Inflammatory macrophage treated with lipopolysaccharide for 4 hours (primary cell): Measurements from ENCODE around the gene GKAP1.
"Not testable (repeated sequence)": the region's sequence is repeated elsewhere in the genome, so short reads cannot be mapped to it uniquely, and the experiment has no call there.

ENCODE experiments used
- DNase-seq: peaks from one replicate; pipeline ENCODE4 v3.0.0-alpha.2; 2020

Gene GKAP1

GRCh38 chr9:83728591-83729368 is 88.8 kb downstream of the GKAP1 start:
- DNase-seq: not testable (repeated sequence)

DNA sequence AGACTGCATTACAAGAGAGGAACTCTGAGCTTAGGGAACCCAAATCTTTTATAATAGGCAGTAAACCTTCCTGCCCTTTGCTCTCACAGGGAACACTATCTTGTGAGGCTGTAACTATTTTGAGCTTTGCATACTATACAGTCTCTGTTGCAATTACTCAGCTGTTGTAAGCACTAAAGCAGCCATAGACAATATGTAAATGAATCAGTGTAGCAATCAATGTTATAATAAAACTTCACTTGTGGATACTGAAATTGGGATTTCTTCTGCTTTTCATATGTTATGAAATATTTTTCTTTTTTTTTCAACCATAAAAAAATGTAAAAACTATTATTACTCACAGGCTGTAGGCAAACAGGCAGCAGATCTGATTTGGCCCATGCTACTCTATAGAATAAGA is 93.1 kb downstream of the GKAP1 start:
- DNase-seq: peak; percentile 56

GRCh38 chr9:83722726-83723495 is 94.7 kb downstream of the GKAP1 start:
- no peak for DNase-seq

GRCh38 chr9:83721509-83721908 is 96.1 kb downstream of the GKAP1 start:
- DNase-seq: no peak

GRCh38 chr9:83715794-83716193 is 101.8 kb downstream of the GKAP1 start:
- DNase-seq: no peak

DNA sequence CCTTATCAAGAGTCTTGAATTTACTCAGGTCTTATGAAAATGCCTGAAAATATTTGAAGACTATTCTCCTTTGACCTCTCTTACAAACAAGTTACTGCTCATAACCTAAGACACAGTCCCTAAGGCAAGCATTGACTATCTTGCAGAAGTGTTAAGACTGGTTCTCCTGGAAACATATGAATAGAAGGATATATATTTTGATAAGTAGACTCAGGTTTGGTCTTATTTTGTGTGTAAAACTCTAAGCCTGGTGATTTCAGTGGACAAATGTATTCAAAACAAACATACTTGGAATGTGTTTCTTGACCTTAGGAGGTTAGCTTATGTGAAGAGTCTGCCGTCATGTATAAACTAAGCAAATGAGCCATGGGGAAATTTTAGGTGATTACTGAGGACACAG is 102.3 kb downstream of the GKAP1 start:
- DNase-seq: no peak

DNA sequence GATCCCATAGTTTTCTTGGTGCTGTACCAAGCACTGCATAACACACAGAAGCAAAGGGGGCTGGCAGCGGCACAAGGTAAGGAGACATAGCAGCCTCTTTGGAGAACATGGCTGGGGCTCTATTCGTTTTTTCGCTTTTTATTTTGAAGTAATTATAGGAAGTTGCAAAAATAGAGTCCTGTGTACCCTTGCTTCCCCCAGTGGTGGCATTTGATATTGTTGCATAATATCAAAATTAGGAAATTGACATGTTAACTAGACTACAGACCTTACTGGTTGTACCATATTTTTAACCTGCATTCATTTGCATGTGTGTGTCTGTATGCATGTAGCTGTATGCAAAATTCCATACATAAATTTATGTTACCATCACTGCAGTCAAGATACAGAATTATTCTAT is 103.2 kb downstream of the GKAP1 start:
- DNase-seq: peak; percentile 60

DNA sequence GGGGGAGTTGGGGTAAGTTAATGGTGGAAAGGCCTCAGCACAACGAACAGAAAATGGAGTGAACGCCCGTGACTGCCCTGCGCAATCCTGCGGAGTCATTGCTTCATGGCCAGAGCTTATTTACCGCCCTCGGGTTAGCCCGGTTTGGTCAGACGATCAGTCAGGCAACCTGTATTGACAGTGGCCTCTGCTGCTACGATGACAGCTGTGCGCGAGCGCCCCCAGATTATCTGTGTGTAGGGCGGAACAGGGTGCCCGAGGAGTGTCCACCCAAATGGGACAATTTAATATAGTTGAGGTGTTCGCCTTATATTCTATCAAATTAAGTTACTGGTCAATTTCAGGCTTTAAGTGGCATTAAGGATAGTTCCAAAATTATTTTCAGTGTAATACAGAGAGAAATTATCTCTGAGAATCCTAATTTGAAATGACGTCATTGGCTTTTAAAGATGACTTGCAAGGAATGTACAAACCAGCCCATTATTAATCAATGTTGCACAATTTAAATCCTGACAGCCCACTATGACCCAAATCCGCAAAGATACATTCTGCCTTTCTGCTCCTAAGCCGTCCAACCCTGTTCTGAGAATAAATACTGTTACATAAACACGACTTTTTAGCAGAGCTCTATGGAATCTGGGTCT is 108.9 kb downstream of the GKAP1 start:
- DNase-seq: peak; percentile 95

DNA sequence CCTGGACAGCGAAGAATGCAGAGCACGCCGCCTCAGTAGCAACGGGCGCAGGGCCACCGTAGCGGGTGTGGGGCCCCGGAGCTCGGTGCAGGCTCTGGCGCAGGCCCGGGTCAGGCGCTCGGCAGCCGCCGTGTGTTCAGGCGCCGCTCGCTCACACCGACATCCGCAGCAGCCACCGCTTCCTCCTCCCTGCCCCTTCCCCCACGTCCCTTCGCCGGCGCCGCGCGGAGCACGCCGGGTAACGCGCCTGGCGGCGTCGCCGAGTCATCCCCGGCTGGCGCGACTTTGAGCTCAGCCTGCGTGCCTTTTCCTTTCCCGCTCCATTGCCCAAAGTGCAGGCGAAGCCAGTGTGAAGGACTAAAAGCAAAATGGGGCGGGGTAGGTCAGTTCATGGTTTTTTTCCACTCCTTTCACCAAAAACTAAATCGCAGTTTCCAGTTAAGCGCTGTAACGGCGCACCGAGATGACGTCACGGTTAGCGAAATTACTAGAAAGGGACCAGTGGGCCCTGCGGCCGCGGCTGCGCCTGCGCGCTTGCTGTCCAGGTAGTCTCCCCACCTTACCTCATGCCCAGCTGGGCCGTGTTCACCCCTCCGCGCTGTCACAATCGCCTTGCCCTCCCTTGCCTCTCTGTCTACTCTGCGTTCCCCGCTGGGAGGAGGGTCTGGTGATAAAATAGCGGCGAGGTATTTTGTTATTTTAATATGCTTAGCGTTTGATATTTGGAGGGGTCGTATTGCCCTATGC is 109.6 kb downstream of the GKAP1 start, which contains the start of gene UBQLN1:
TSS of gene UBQLN1 (minus strand) at position 191 of the 747 bp plus-strand sequence. CDS start 279 bp downstream, outside the sequence.
- DNase-seq: peak; percentile 92

GRCh38 chr9:83707518-83707767 is 110.1 kb downstream of the GKAP1 start:
- peak; percentile 74 for DNase-seq

DNA sequence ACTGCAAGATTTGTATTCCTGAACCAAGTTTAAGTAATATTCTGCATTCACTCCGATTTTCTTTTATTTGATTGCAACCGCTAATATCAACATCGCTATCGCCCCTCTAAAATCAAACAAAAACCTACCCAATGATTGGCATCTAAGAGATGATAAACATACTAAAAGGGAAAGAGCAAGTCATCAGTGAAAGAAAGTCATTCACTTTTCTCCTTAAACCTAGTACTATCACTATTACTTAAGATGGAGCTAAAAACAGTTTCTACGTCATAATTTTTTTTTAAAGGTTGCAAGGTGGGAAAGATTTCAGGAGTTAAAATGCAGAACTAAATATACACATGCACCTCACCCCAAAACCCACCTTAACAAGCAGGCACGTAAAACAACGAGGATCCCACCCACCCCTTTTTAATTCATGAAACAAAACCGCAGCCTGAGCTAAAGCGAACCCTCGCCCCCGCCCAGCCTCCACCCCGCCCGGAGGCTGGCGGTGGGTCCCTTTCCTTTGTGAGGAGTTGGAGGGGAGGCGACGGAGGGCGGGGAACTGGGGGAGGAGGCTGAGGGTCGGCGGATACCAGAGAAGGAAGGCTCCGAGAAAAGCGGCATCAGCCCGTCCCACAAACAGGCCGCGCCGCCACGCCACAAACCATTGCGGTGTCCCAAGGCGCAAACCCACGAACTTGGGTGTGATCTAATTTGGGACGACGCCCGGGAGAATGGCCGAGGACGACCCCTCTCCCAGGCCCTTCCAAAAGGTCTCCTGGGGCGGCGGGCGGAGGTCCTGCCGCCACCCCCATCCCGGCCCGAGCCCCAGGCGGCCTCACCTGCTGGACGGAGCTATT is 110.7 kb downstream of the GKAP1 start:
- peak; percentile 41 for DNase-seq

DNA sequence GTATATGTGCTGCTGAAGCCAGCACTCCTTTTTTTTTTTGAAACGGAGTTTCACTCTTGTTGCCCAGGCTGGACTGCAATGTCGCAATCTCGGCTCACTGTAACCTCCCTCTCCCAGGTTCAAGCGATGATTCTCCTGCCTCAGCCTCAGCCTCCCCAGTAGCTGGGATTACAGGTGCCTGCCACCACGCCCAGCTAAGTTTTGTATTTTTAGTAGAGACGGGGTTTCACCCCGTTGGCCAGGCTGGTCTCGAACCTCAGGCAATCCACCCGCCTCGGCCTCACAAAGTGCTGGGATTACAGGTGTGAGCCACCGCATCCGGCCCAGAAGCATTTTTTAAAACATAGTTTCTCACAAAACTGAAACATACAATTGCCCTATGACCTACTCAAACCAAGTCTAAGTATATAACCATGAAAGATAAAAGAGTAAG is 112.3 kb downstream of the GKAP1 start:
- DNase-seq: peak; percentile 12

DNA sequence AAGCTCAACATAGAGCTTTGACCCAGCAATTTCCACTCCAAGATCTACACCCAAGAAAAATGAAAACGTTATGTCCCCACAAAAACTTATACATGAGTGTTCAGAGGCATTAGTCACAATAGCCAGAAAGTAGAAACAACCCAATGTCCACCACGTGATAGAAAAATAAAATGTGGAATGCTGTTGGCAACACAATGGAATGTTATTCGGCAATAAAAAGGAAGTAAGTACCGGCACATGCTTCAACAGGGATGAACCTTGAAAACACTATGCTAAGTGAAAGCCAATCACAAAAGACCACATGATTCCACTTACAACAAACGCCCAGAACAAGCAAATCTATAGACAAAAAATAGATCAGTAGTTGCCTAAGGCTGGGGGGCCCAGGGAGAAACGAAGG is 115.8 kb downstream of the GKAP1 start:
- no peak for DNase-seq

DNA sequence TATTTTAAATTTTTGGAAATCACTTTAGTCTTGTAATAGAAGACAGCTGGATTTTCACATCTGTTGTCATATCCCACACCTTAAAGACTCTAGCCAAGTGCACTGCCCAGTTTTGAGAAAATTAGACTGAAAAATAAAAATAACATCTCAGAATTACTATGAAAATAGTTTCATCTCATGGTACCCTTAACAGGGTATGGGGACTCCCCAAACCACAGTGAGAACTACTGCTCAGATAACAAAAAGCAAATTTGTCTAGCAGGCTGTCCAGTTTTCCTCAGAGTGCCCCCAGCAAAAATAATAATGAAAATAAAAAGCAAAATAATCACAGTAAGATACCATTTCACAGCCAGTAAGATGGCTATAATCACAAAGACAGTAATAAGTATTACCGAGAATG is 116.3 kb downstream of the GKAP1 start:
- DNase-seq: no peak

DNA sequence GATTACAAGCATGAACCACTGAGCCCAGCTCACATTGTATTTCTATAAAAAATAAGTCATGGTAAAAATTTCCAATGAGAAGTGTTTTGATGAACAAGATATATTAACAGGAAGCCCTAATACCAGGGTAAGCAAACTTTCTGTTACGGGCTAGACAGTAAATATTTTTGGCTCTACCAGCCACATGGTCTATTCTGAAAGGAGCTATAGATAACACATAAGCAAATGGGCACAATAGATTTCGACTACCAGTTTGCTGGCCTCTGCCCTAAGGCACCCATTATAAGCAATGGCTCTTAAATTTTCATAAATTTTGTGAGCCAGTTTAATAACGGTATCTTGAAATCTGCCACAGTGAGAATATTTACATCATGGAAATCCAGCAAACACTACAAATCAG is 118.0 kb downstream of the GKAP1 start:
- DNase-seq: no peak

DNA sequence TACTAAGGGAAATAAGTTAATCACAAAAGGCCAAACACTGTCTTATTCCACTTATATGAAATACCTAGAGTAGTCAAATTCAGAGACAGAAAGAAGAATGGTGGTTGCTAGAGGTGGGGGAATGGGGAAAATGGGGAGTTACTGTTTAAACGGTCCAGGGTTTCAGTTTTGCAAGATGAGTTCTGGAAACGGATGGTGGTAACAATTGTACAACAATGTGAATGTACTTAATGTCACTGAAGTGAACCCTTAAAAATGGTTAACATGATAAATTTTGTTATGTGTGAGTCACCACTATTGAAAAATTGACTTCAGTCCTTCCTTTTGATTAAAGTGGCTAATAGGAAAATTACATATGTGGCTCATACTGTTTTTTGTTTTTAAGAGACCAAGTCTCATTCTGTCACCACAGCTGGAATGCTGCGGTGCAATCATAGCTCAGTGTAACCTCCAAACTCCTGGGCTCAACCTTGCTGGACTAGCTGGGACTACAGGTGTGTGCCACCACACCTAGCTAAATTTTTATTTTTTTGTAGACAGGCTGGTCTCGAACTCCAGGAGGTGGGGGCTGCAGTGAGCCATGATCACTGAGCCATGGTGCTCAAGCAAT is 118.5 kb downstream of the GKAP1 start:
- no peak for DNase-seq

- no peak for DNase-seq
These were observed 126.1 kb downstream of the GKAP1 start for GRCh38 chr9:83691492-83691891.
